ENCODE results near the gene WBP1. TPM values are rescaled to one million over a fixed set of nuclear protein-coding genes. Genes with fewer than 3 reads are reported as not detected.

The WBP1 gene
- total and polyA plus RNA-seq, 4 donors: 38.1 to 149 (median 57.9) TPM

DNA sequence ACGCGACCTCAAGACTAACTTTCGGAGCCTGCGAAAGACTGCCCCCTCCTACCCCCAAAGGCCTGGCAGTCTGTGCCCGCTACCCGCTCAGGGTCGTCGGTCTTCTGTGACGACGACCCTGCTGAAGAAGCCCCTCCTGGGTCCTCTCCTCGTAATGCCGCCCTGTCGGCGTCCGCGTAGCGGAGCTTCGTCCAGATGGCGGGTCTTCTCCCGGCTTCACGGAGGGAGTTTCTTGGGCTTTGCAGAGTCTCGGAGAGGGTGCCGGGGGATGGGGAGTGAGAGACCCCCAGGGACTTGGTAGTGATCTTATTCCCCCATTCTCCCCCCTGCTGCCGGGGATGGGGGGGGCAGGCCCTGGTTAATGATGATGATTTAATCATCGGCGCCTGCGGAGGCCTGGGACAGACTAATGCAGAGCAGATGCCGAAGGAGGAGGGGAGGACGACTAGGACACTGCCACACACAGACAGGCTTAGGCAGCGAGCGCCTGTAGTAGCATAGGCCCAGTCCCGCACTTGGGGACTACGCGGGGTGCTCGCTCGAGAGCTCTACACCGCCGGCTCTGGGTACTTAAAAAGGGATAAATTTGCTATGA is 49.8 kb downstream of the WBP1 start:
- no peaks in the 10 kb centered on the region for H3K27me3 ChIP-seq (ENCODE audit: control insufficient read depth in 1 of 2, insufficient read depth in 2 of 2, low read length in 1 of 2)
- ATAC-seq (ENCODE audit: low FRiP score) (no peak), DNase-seq (no peak)
- H3K4me1 ChIP-seq (ENCODE audit: control insufficient read depth in 1 of 2, insufficient read depth in 2 of 2, low read length in 2 of 2): no peaks in the 10 kb centered on the region
- H3K4me3 ChIP-seq (ENCODE audit: low read length in 2 of 2): peak overlapping the region; percentile 15 to 51
- peak overlapping the region in 1 of 2 donors; percentile 23 for H3K27ac ChIP-seq (ENCODE audit: low read depth in 1 of 2, low read length in 2 of 2)
- 17 to 18% methylated on average over 38 of the region's 38 CpGs for whole genome bisulfite sequencing, 2 donors
- intact Hi-C loops (cut with DNase I): loop anchor here in 1 of 2 donors (2.0 kb wide), 1 partner anchor 21 kb away; the partner anchor contains the start of genes AUP1 and HTRA2
- no peaks in the 10 kb centered on the region for H3K9me3 ChIP-seq (ENCODE audit: control insufficient read depth, low read length)
- peaks cover 0 to 1% of the 10 kb centered on the region in 2 donors for H3K36me3 ChIP-seq (ENCODE audit: control insufficient read depth in 1 of 2, insufficient read depth in 2 of 2, low read length in 1 of 2)

DNA sequence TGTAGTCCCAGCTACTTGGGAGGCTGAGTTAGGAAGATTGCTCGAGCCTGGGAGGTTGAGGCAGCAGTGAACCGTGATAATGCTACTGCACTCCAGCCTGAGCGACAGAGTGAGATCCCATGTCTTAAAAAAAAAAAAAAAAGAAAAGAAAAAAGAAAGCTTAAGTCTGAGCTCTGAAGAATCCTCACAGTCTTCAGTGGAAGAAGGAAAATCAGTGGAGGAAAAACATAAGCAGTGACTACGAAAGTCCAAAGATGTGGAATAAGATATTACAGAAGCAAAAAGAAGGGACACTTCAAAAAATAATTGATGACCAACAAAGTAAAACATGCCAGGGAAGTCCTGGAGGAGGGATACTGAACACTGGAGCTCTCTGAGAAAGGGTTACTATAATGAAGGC is 52.0 kb downstream of the WBP1 start:
- 74 to 78% methylated on average over 4 of the region's 4 CpGs for WGBS, 2 donors
- ATAC-seq (ENCODE audit: low FRiP score) (no peak), DNase-seq (no peak)
- H3K36me3 ChIP-seq (ENCODE audit: control insufficient read depth in 1 of 2, insufficient read depth in 2 of 2, low read length in 1 of 2): peaks cover 0 to 1% of the 10 kb centered on the region in 2 donors
- intact Hi-C loops (cut with DNase I): no loop called here
- no peak overlapping the region for H3K27ac ChIP-seq (ENCODE audit: low read depth in 1 of 2, low read length in 2 of 2)
- H3K4me3 ChIP-seq (ENCODE audit: low read length in 2 of 2): no peak overlapping the region
- H3K9me3 ChIP-seq (ENCODE audit: control insufficient read depth, low read length): no peaks in the 10 kb centered on the region
- H3K27me3 ChIP-seq (ENCODE audit: control insufficient read depth in 1 of 2, insufficient read depth in 2 of 2, low read length in 1 of 2): no peaks in the 10 kb centered on the region
- no peaks in the 10 kb centered on the region for H3K4me1 ChIP-seq (ENCODE audit: control insufficient read depth in 1 of 2, insufficient read depth in 2 of 2, low read length in 2 of 2)

Other genes with a start within 250 kb of the WBP1 start
- gene SLC4A5, start 115.0 kb upstream of the WBP1 start, total RNA-seq: 1 to 10 TPM; 6.2 to 7.3 TPM
- 1 to 10 TPM in 1 of 2 donors, not detected in 1; 1.6 TPM for gene SLC4A5, start 115.0 kb upstream of the WBP1 start, polyA plus RNA-seq
- 100 to 1,000 TPM; 141 to 158 TPM for gene DCTN1, start 78.1 kb upstream of the WBP1 start, total RNA-seq
- gene DCTN1, start 78.1 kb upstream of the WBP1 start, polyA plus RNA-seq: 100 to 1,000 TPM in 1 of 2 donors, 10 to 100 TPM in 1; 73.8 to 106 TPM
- gene C2orf81, start 36.8 kb upstream of the WBP1 start, total RNA-seq: 1 to 10 TPM; 1.4 to 3.1 TPM
- gene C2orf81, start 36.8 kb upstream of the WBP1 start, polyA plus RNA-seq: 1 to 10 TPM; 1.3 to 4.5 TPM
- gene WDR54, start 36.7 kb upstream of the WBP1 start, total RNA-seq: 10 to 100 TPM in 1 of 2 donors, 1 to 10 TPM in 1; 6.3 to 10.2 TPM
- gene WDR54, start 36.7 kb upstream of the WBP1 start, polyA plus RNA-seq: 10 to 100 TPM in 1 of 2 donors, 1 to 10 TPM in 1; 6.5 to 19.9 TPM
- gene RTKN, start 16.5 kb upstream of the WBP1 start, total RNA-seq: 10 to 100 TPM; 11.7 to 27.7 TPM
- gene RTKN, start 16.5 kb upstream of the WBP1 start, polyA plus RNA-seq: 10 to 100 TPM; 10.3 to 19.5 TPM
- 10 to 100 TPM; 29.3 to 38.2 TPM for gene INO80B, start 3.4 kb upstream of the WBP1 start, total RNA-seq
- 10 to 100 TPM; 18.2 to 60.9 TPM for gene INO80B, start 3.4 kb upstream of the WBP1 start, polyA plus RNA-seq
- 10 to 100 TPM; 33.4 to 45.1 TPM for gene MOGS, start 6.9 kb downstream of the WBP1 start, total RNA-seq
- 10 to 100 TPM; 13.8 to 36.2 TPM for gene MOGS, start 6.9 kb downstream of the WBP1 start, polyA plus RNA-seq
- 10 to 100 TPM; 56.6 to 63.1 TPM for gene MRPL53, start 14.2 kb downstream of the WBP1 start, total RNA-seq
- 10 to 100 TPM; 55.1 to 55.8 TPM for gene MRPL53, start 14.2 kb downstream of the WBP1 start, polyA plus RNA-seq
- gene CCDC142, start 24.6 kb downstream of the WBP1 start, total RNA-seq: 10 to 100 TPM; 16.1 to 26.0 TPM
- gene CCDC142, start 24.6 kb downstream of the WBP1 start, polyA plus RNA-seq: 1 to 10 TPM; 3.4 to 9.3 TPM
- 10 to 100 TPM; 19.2 to 29.5 TPM for gene TTC31, start 24.6 kb downstream of the WBP1 start, total RNA-seq
- 10 to 100 TPM in 1 of 2 donors, 1 to 10 TPM in 1; 4.0 to 18.4 TPM for gene TTC31, start 24.6 kb downstream of the WBP1 start, polyA plus RNA-seq
- gene LBX2, start 41.2 kb downstream of the WBP1 start, total RNA-seq: under 1 TPM; 0.75 to 0.87 TPM
- gene LBX2, start 41.2 kb downstream of the WBP1 start, polyA plus RNA-seq: 1 to 10 TPM in 1 of 2 donors, under 1 TPM in 1; 0.88 to 1.7 TPM
- 10 to 100 TPM; 13.3 to 15.9 TPM for gene PCGF1, start 49.3 kb downstream of the WBP1 start, total RNA-seq
- 10 to 100 TPM in 1 of 2 donors, 1 to 10 TPM in 1; 8.0 to 17.5 TPM for gene PCGF1, start 49.3 kb downstream of the WBP1 start, polyA plus RNA-seq
- gene TLX2, start 56.0 kb downstream of the WBP1 start, total RNA-seq: not detected
- not detected for gene TLX2, start 56.0 kb downstream of the WBP1 start, polyA plus RNA-seq
- under 1 TPM in 1 of 2 donors, not detected in 1; 0.24 TPM for gene DQX1, start 67.8 kb downstream of the WBP1 start, total RNA-seq
- gene DQX1, start 67.8 kb downstream of the WBP1 start, polyA plus RNA-seq: 1 to 10 TPM in 1 of 2 donors, not detected in 1; 4.1 TPM
- 10 to 100 TPM; 73.0 to 85.4 TPM for gene AUP1, start 71.3 kb downstream of the WBP1 start, total RNA-seq
- gene AUP1, start 71.3 kb downstream of the WBP1 start, polyA plus RNA-seq: 100 to 1,000 TPM in 1 of 2 donors, 10 to 100 TPM in 1; 49.5 to 279 TPM
- gene HTRA2, start 71.5 kb downstream of the WBP1 start, total RNA-seq: 10 to 100 TPM; 31.9 to 35.4 TPM
- 10 to 100 TPM; 27.4 to 46.9 TPM for gene HTRA2, start 71.5 kb downstream of the WBP1 start, polyA plus RNA-seq
- 10 to 100 TPM; 18.9 to 27.1 TPM for gene LOXL3, start 95.5 kb downstream of the WBP1 start, total RNA-seq
- 10 to 100 TPM in 1 of 2 donors, 1 to 10 TPM in 1; 6.4 to 16.9 TPM for gene LOXL3, start 95.5 kb downstream of the WBP1 start, polyA plus RNA-seq
- gene DOK1, start 96.3 kb downstream of the WBP1 start, total RNA-seq: 10 to 100 TPM; 18.2 to 19.6 TPM
- gene DOK1, start 96.3 kb downstream of the WBP1 start, polyA plus RNA-seq: 10 to 100 TPM; 14.9 to 16.3 TPM
- gene M1AP, start 189.9 kb downstream of the WBP1 start, total RNA-seq: 1 to 10 TPM in 1 of 2 donors, not detected in 1; 1.3 TPM
- not detected for gene M1AP, start 189.9 kb downstream of the WBP1 start, polyA plus RNA-seq
- gene SEMA4F, start 195.8 kb downstream of the WBP1 start, total RNA-seq: 10 to 100 TPM in 1 of 2 donors, 1 to 10 TPM in 1; 7.7 to 10.8 TPM
- gene SEMA4F, start 195.8 kb downstream of the WBP1 start, polyA plus RNA-seq: 1 to 10 TPM; 1.4 to 6.7 TPM

Data from aorta (tissue), 5 donors.